Activated CD4-positive, alpha-beta T cell treated with anti-CD3 and anti-CD28 coated beads, Interleukin-2, amount 50 U/mL, for 1 hour (primary cell): ENCODE data around the gene RPL37A.

Source experiments
- DNase-seq: peaks from one replicate; pipeline ENCODE4 v3.0.0-alpha.2; 2020

Gene RPL37A

GRCh38 chr2:216498379-216499352, at the start of gene RPL37A:
Gene RPL37A, plus strand, starts transcription at chr2:216498844. Its CDS starts 31 bp downstream, at chr2:216498875.
- DNase-seq = peak; percentile 86

DNA sequence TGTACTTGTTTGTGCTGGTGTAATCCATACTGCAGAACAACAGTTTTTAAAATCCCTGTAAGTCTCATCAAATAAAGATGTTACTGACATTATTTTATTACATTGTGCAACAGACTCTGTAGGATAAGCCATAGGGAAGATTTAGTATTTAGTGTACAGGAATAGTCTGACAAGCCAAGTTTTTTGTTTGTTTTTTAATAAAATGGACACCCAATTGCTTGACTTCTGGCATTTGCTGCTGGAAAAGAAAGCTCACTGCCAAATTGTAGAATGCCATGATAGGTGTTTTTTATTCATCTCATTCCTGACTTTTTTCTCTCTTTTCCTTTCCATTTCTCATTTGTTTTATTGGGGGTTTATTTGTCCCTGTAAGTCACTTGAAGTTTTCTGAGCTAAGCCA, 48.3 kb upstream of the RPL37A start:
- DNase-seq = no peak

GRCh38 chr2:216450784-216451183, 47.9 kb upstream of the RPL37A start:
- no peak for DNase-seq

GRCh38 chr2:216453955-216454614, 44.6 kb upstream of the RPL37A start:
- DNase-seq = no peak

- DNase-seq = no peak
Measured at GRCh38 chr2:216463148-216463547, 35.5 kb upstream of the RPL37A start.

- DNase-seq = no peak
Measured at GRCh38 chr2:216464104-216464720, 34.4 kb upstream of the RPL37A start.

DNA sequence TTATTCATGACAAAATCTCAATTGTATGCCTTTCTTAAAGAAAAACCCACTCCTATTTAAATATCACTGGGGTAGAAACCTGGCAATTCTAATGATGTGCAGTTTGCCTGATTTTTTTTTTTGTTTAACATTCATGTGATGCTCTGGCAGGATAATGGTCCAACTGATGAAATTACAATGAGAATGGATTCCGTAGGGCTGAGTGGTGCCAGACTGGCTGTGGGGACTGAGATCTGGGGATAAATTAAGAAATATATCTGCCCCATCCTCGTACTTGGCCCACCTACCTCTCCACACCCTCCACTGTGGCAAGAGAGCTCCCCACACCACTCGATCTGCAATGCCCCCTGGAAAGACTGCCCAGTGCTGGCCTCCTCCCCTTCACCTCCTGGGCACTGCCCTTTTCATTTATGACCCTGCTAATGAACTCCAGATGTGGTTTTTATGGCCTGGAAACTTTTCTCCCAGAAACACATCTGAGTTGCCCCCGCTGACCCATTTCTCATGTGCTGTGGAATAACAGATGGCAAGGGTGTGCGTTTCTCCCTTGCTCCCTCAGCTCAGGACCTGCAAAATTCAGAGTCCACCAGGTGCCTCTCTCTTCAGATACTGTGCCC, 33.0 kb upstream of the RPL37A start:
- DNase-seq = no peak

- DNase-seq = no peak
Measured at GRCh38 chr2:216467845-216468244, 30.8 kb upstream of the RPL37A start.

- DNase-seq = no peak
Measured at GRCh38 chr2:216469661-216470060, 29.0 kb upstream of the RPL37A start.

- no peak for DNase-seq
Measured at GRCh38 chr2:216473187-216473586, 25.5 kb upstream of the RPL37A start.

- DNase-seq = no peak
Measured at GRCh38 chr2:216474925-216475670, 23.5 kb upstream of the RPL37A start.

- no peak for DNase-seq
Measured at GRCh38 chr2:216475767-216476166, 22.9 kb upstream of the RPL37A start.

GRCh38 chr2:216477283-216478035, 21.2 kb upstream of the RPL37A start:
- DNase-seq = no peak

- no peak for DNase-seq
Measured at GRCh38 chr2:216478151-216478550, 20.5 kb upstream of the RPL37A start.

DNA sequence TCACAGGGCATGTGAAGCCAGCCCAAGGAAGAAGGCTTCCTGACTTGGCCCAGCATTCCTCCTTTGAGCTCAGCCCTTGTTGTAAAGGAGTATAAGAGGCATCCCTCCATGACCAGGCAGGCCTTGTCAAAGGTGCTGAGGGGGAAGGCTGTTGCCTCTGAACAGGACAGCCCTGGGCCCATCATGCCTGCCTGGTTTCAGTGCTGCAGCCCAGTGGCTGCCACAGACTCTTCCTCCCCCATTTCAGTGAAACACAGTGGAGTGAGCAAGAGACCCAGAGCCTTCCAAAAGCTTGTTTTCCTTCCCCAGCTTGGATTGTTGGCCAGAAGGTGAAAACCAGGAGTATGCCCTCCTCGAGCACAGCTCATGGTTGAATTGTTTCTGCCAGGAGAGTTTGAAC, 19.9 kb upstream of the RPL37A start:
- no peak for DNase-seq

GRCh38 chr2:216480221-216480620, 18.4 kb upstream of the RPL37A start:
- no peak for DNase-seq

DNA sequence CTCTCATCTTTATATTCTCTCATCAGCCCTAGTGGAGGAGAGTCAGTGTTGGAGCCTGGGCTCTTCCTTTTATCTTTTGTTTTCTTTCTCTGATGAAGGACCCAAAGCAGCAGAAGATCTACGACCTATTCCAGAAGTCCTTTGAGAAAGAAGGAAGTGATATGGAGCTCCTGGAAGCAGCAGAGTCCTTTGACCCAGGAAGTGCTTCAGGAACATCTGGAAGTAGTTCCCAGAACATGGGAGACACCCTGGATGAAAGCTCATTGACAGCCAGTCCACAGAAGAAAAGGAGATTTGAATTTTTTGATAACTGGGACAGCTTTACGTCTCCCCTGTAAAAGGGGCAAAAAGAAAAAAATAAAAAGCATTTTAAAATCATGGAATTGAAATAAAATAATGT, 16.0 kb upstream of the RPL37A start:
- no peak for DNase-seq

DNA sequence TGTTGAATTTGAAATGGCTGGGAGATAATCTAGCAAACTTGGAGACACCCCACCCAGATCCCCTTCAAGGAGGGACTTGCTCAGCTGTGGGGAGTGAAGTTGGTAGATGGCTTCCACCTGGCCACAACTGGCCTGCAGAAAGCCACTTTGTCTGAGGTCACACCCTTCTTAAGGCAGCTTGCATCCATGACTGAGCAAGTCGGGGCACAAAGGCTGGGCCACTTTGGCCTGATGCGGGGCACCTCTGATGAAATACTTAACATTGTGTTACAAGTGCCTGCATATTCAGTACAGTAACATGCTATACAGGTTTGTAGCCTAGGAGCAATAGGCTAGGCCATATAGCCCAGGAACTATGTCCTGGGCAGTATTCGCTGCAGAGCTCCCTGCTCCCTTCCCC, 13.4 kb upstream of the RPL37A start:
- no peak for DNase-seq

DNA sequence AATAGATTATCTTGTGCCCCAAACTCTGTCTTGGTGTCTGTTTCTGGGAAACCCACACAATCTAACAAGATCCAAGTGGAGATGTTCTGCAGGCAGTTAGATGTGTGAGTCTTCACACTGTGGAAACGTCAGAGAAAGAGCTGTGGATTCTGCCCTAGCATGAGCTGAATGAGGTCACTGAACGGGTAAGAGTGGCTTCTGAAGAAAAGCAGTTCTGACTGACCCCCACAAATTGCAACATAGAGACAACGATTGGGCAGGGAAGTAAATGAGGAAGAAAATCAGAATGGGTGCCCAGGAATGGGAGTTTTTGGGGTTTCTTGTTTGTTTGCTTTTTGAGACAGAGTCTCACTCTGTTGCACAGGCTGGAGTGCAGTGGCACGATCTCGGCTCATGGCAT, 12.9 kb upstream of the RPL37A start:
- no peak for DNase-seq

DNA sequence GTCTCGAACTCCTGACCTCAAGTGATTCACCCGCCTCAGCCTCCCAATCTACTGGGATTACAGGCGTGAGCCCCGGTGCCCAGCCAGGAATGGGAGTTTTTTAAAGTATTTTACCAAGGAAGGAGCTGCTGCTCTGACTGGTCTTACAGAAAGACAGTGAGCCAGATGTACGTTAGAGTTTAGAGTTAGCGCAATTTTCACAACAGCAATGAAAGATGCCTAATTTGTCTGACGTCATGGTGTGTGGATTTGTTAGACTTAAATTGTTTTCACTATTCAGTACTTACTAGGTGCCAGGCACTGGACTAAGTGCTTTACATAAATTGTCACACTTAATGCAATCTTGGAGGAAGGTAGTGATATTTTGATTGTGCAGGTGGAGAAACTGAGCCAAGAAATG, 12.4 kb upstream of the RPL37A start:
- no peak for DNase-seq

DNA sequence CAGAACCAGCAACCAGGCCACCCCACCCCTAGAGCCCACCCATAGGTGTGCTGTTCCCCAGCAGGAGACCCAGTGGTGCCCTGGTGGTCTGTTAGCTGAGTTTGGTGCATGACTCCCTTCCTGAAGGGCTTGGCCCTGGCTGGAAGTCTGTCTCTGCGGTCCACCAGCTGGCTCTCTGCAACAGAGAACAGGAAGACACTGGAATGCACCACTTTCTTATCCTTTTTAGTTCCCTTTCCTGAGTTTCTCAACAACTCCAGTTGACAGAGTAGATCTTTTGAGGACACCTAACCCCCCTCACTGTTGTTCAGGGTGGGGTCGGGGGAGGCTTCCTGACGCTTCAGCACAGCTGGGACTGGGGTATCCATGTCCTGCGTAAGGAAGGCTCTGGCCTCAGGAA, 11.9 kb upstream of the RPL37A start:
- DNase-seq = no peak

- no peak for DNase-seq
Measured at GRCh38 chr2:216490061-216490460, 8.6 kb upstream of the RPL37A start.
